Hematopoietic multipotent progenitor cell treated with erythropoietin and hydrocortisone succinate and interleukin-3 and kit ligand, for 17 days (in vitro differentiated cells): Measurements from ENCODE around the gene ACSM2A.
"Not testable (repeated sequence)": the region's sequence is repeated elsewhere in the genome, so short reads cannot be mapped to it uniquely, and the experiment has no call there.

Source experiments
- DNase-seq: peaks from one replicate; pipeline ENCODE4 v3.0.0-alpha.2; 2015; ENCODE audit warnings: low spot score

Gene ACSM2A, protein sequence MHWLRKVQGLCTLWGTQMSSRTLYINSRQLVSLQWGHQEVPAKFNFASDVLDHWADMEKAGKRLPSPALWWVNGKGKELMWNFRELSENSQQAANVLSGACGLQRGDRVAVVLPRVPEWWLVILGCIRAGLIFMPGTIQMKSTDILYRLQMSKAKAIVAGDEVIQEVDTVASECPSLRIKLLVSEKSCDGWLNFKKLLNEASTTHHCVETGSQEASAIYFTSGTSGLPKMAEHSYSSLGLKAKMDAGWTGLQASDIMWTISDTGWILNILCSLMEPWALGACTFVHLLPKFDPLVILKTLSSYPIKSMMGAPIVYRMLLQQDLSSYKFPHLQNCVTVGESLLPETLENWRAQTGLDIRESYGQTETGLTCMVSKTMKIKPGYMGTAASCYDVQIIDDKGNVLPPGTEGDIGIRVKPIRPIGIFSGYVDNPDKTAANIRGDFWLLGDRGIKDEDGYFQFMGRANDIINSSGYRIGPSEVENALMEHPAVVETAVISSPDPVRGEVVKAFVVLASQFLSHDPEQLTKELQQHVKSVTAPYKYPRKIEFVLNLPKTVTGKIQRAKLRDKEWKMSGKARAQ

DNA sequence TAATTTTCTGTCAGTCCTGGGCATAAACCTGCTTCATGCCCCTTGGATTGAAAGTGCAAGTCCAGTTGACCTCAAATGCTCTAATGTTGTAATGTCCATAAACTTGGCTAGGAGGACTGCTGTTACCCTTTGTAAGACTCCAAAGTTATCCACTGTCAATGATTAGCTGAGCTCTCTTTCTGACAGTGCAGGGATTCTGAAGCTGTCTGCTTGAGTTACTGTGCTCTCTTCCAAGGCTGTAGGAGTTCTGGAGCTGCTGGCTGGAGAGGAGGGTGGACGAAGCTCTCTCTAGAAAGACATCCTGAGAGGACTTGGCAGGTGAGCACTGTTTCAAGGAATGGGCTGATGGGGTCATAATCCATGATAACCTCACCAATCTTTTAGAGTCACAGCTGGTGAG lies at the start of gene ACSM2A:
TSS of gene ACSM2A (plus strand) at position 158 of the 400 bp plus-strand sequence. CDS start 8,594 bp downstream, outside the sequence.
- not testable (repeated sequence) for DNase-seq

- no peak for DNase-seq
Observed at GRCh38 chr16:20402651-20403050, 48.7 kb upstream of the ACSM2A start.

DNA sequence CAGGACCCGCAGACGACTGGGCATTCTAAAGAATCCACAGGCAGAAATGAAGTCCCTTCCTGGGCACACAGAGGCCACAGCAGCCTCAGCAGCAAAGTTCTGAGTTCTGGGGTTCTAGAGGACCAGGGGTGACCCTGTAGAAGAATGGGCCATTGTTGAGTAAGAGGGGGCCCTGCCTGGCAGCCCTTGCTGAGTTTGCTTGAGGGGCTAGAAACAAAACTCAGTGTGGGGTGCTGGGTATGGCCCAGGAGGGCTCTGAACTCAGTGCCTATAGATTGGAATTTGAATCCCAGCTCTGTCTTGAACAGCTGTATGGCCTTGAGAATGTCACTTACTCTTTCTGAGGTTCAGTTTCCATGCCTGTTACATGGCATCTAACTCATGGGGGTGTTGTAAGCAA lies 46.7 kb upstream of the ACSM2A start, which contains the start of gene PDILT:
TSS of gene PDILT (minus strand) at position 101 of the 400 bp plus-strand sequence. CDS start 5,437 bp downstream, outside the sequence.
- no peak for DNase-seq

- DNase-seq: no peak
Observed at GRCh38 chr16:20409398-20410120, 41.8 kb upstream of the ACSM2A start, which contains the start of gene ACSM5. ACSM5 (plus strand) TSS chr16:20409534; CDS start chr16:20411485, 1,951 bp downstream.

GRCh38 chr16:20410121-20410723 lies 41.1 kb upstream of the ACSM2A start:
- no peak for DNase-seq

- DNase-seq: no peak
Observed at GRCh38 chr16:20411055-20411454, 40.3 kb upstream of the ACSM2A start.

DNA sequence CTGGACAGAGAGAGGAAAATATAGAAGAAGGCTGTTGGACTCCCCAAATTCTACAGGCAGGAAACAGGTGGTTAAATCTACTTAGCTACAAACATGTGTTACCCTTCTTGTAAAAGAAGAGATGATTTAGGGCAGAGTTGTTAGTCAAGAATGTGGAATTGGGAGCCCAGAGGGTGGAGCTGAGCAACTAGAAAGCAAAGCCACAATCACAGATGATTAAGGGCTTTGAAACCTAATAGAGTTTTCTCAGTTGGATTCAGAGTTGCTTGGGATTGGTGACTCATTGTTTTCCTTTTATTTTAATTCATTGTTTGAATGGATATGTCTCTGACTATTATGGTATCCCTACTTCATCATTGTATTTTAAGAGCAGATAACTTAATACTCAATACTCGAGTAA lies 35.8 kb upstream of the ACSM2A start:
- no peak for DNase-seq

DNA sequence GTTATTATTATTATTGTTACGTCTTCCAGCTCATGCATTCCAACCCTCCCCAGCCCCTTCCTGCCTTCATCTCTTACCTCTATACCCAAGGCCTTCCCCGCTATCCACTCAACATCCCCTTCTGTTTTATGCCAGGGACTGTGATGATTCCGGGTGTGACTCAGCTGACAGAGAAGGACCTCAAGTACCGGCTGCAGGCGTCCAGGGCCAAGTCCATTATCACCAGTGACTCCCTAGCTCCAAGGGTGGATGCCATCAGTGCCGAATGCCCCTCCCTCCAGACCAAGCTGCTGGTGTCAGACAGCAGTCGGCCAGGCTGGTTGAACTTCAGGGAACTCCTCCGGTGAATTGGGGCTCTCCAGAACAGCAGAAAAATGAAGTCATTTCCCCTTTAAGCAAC lies 32.2 kb upstream of the ACSM2A start:
- DNase-seq: not testable (repeated sequence)

GRCh38 chr16:20421748-20422147 lies 29.6 kb upstream of the ACSM2A start:
- DNase-seq: not testable (repeated sequence)

GRCh38 chr16:20423772-20424128 lies 27.6 kb upstream of the ACSM2A start:
- DNase-seq: not testable (repeated sequence)

- no peak for DNase-seq
Observed at GRCh38 chr16:20424129-20424866, 27.0 kb upstream of the ACSM2A start.

DNA sequence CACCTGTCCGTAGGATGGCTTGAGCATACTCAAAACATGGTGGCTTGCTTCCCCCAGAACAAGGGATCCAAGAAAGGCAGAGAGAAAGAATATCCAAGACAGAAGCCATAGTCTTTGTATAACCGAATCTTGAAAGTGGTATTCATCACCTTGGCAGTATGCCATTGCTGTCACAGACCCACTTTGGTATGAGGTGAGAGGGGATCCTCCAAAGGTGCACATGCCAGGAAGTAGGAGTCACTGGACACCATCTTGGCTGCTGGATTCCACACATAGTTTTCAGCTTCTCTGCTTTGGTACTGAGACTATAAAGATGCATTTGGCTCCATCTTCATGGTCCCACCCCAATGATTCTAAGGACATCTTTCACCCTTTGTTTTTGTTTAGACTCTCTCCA lies 23.9 kb upstream of the ACSM2A start:
- DNase-seq: not testable (repeated sequence)

- not testable (repeated sequence) for DNase-seq
Observed at GRCh38 chr16:20429499-20429898, 21.8 kb upstream of the ACSM2A start.

- DNase-seq: not testable (repeated sequence)
Observed at GRCh38 chr16:20430480-20430879, 20.8 kb upstream of the ACSM2A start.

- DNase-seq: no peak
Observed at GRCh38 chr16:20430948-20431347, 20.4 kb upstream of the ACSM2A start.

GRCh38 chr16:20438950-20439349 lies 12.4 kb upstream of the ACSM2A start:
- not testable (repeated sequence) for DNase-seq

GRCh38 chr16:20439820-20440231 lies 11.5 kb upstream of the ACSM2A start:
- not testable (repeated sequence) for DNase-seq

GRCh38 chr16:20440731-20441130 lies 10.6 kb upstream of the ACSM2A start:
- DNase-seq: not testable (repeated sequence)

GRCh38 chr16:20441191-20441590 lies 10.1 kb upstream of the ACSM2A start:
- DNase-seq: no peak

GRCh38 chr16:20441859-20442258 lies 9.5 kb upstream of the ACSM2A start:
- not testable (repeated sequence) for DNase-seq

GRCh38 chr16:20446652-20447393 lies 4.5 kb upstream of the ACSM2A start:
- DNase-seq: not testable (repeated sequence)
